GM21367 (cell line): ENCODE data around the gene PRMT5.
A peak's percentile ranks its signal among the peaks of the same experiment; 100 is the strongest.

Source experiments
- ATAC-seq: cut with Tn5 transposase; IDR thresholded peaks from one replicate; pipeline ENCODE4 v1.9.1; 2021; ENCODE audit not compliant: unreplicated experiment

PRMT5 gene

DNA sequence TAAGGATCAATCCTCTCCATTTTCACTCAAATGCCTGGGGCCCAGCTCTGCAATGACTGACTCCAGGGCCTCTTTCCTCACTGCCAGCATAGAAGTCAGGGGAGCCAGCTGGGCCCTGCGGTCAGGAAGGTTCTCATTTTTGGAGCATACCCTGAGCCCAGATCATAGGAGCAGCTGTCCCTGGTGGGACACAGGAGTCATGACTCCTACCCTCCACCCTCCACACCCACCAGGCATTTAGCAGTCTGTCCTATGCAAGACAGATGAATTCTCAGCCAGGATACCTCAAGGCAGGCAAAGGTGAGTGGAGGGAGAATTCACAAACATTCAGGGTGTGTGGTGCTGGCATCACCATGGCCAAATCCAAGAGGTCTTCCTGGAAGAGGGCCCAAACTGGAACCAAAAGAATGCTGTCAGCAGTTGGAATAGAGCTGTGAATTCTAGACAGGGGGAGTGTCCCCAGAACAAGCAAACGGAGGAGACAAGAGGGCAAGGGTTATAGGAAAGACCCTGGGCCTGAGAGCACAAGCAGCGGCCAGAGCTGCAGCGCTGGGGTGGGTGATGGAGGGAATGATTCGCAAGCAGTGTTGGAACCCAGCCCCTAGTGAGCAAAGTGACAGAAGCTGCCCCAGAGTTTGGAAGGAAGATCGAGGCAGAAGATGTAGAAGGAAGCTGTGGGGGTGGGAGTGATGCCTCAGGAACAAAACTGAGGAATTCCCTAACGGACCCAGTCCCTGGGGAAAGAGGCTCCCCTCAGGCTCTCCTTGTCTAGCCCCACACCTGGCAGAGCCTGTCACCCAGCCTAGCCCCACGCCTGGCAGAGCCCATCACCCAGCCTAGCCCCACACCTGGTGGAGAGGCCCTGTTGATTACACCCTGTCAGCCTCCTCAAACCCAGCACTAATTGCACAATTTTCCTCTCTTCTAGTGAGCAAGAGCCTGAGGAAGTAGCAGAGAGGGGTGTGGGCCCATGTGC lies 50.6 kb downstream of the PRMT5 start:
- no peak for ATAC-seq

- ATAC-seq, result no peak
Measured at GRCh38 chr14:22877000-22877501, 52.1 kb downstream of the PRMT5 start.

- no peak for ATAC-seq
Measured at GRCh38 chr14:22875748-22876319, 53.3 kb downstream of the PRMT5 start.

DNA sequence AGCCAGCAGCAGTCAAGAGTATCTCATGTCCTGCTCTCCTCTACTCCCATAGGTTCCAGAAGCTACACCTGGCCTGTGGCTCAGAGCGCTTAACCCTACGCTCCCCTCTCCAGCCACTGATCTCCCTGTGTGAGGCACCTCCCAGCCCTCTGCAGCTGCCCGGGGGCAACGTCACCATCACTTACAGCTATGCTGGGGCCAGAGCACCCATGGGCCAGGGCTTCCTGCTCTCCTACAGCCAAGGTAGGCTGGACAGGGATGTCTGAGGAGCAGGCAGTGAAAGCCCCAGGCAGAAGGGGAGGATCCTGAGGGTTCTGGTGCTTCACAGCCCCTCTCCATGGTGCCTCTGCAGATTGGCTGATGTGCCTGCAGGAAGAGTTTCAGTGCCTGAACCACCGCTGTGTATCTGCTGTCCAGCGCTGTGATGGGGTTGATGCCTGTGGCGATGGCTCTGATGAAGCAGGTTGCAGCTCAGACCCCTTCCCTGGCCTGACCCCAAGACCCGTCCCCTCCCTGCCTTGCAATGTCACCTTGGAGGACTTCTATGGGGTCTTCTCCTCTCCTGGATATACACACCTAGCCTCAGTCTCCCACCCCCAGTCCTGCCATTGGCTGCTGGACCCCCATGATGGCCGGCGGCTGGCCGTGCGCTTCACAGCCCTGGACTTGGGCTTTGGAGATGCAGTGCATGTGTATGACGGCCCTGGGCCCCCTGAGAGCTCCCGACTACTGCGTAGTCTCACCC lies 54.0 kb downstream of the PRMT5 start:
- no peak for ATAC-seq

GRCh38 chr14:22872833-22873520 lies 56.2 kb downstream of the PRMT5 start:
- no peak for ATAC-seq

- no peak for ATAC-seq
Measured at GRCh38 chr14:22872033-22872832, 56.9 kb downstream of the PRMT5 start.

DNA sequence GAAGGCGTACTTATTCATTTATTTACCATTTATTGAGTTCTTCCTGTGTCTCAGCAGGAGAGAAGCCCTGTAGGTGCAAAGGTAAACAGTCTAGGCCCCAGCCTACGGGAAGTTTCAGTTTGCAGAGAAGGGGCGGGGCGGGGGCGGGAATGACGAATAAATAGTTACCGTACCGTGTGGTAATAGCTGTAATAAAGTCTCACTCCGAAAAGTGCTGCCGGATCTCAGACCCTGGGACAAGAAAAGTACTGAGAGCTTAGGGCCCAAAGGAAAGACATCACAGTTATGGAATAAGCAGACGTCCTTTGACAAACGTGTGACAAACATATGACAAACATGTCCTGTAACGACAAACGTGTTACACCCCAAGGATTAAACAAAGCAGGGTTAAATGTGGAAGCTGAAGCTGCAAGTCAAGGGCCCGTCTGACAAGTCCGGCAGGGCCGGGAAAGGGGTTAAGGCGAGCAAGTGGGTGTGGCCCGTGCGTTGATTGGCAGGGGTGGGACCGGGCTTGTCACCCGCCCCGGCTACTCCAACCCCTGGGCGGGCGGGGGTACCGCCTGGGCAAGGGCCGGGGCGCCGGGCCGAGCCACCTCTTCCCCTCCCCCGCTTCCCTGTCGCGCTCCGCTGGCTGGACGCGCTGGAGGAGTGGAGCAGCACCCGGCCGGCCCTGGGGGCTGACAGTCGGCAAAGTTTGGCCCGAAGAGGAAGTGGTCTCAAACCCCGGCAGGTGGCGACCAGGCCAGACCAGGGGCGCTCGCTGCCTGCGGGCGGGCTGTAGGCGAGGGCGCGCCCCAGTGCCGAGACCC lies 57.7 kb downstream of the PRMT5 start, which contains the start of gene LRP10:
LRP10 (plus strand) TSS at position 517 of the 809 bp plus-strand sequence. CDS start 564 bp downstream, outside the sequence.
- ATAC-seq, result peak; percentile 72

DNA sequence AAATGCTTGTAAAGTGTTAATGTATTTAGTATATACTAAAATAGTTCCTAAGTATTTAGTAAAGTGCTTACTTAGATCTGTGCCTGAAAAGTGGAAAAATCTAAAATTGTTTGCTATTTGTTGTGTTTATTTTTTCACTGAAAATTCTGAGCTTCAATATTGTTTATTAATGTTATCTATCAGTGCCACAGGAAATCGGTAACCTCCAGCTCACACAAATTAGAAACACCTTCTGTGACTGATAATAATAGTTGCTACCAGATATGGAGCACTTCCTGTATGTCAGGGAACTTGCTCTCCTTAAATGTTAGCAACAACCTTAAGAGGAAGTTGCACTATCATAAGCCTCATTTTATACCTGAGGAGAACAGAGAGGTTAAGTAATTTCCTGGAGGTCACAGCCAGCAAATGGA lies 58.4 kb downstream of the PRMT5 start:
- peak; percentile 40 for ATAC-seq
